ENCODE data around the gene TM4SF20.

GRCh38 chr2:227324642-227324994, 54.5 kb downstream of the TM4SF20 start:
- TF ChIP-seq POLR2AphosphoS5 (IDR thresholded peaks at IDR 0.05; ENCODE audit: borderline replicate concordance, low read depth, low read length), result no peak
- TF ChIP-seq EZH2 (IDR thresholded peaks at IDR 0.05), result no peak
- no peak for TF ChIP-seq FOXP2 (optimal IDR thresholded peaks at IDR 0.05; ENCODE audit: control extremely low read depth, extremely low read length, insufficient read depth)
